NCI-H526 (cell line): ENCODE results near the gene MRM3.
A peak's percentile ranks its signal among the peaks of the same experiment; 100 is the strongest.
"Not testable (repeated sequence)": the region's sequence is repeated elsewhere in the genome, so short reads cannot be mapped to it uniquely, and the experiment has no call there.

Experiments used
- DNase-seq, 2 experiments: peaks; one replicate each; lab custom pipeline; 2025; lab: John Stamatoyannopoulos, UW

Gene MRM3

GRCh38 chr17:781805-782731, at the start of gene MRM3, which contains the start of gene GLOD4:
TSS of gene MRM3 (plus strand) at chr17:782353. CDS start at chr17:782379, 26 bp downstream.
TSS of gene GLOD4 (minus strand) at chr17:782280. CDS start at chr17:782255, 25 bp downstream.
- peak; percentile 65 to 83 for DNase-seq

GRCh38 chr17:732902-733720, 49.0 kb upstream of the MRM3 start:
- peak in 1 of 2 experiments; percentile 59 for DNase-seq

- no peak for DNase-seq
Observed at GRCh38 chr17:733743-734142, 48.4 kb upstream of the MRM3 start.

- DNase-seq: no peak
Observed at GRCh38 chr17:737561-738113, 44.5 kb upstream of the MRM3 start.

- no peak for DNase-seq
Observed at GRCh38 chr17:740240-741017, 41.7 kb upstream of the MRM3 start.

GRCh38 chr17:742147-742793, 39.9 kb upstream of the MRM3 start:
- DNase-seq: no peak

GRCh38 chr17:743139-743538, 39.0 kb upstream of the MRM3 start:
- DNase-seq: no peak

GRCh38 chr17:744937-745336, 37.2 kb upstream of the MRM3 start:
- no peak for DNase-seq

GRCh38 chr17:745406-745805, 36.7 kb upstream of the MRM3 start:
- no peak for DNase-seq

- no peak for DNase-seq
Observed at GRCh38 chr17:746181-746580, 36.0 kb upstream of the MRM3 start.

GRCh38 chr17:746783-747629, 35.1 kb upstream of the MRM3 start:
- DNase-seq: no peak

- DNase-seq: not testable (repeated sequence)
Observed at GRCh38 chr17:748604-749003, 33.5 kb upstream of the MRM3 start.

- DNase-seq: not testable (repeated sequence)
Observed at GRCh38 chr17:749359-749758, 32.8 kb upstream of the MRM3 start.

GRCh38 chr17:750431-751037, 31.6 kb upstream of the MRM3 start:
- DNase-seq: no peak

GRCh38 chr17:751269-752001, 30.7 kb upstream of the MRM3 start:
- DNase-seq: peak in 1 of 2 experiments; percentile 42

- peak; percentile 10 to 91 for DNase-seq
Observed at GRCh38 chr17:752002-752619, 30.0 kb upstream of the MRM3 start, which contains the start of gene GEMIN4. TSS of gene GEMIN4 (minus strand) at chr17:752264. CDS start at chr17:752142, 122 bp downstream.

GRCh38 chr17:752620-753219, 29.4 kb upstream of the MRM3 start:
- DNase-seq: peak; percentile 38 to 41

GRCh38 chr17:753418-753817, 28.7 kb upstream of the MRM3 start:
- no peak for DNase-seq
